HG03342 (cell line): ENCODE data around the gene WIPF3.

ENCODE experiments used
- ATAC-seq: cut with Tn5 transposase; IDR thresholded peaks from one replicate; pipeline ENCODE4 v1.9.1; 2021; ENCODE audit warnings: mild to moderate bottlenecking, moderate library complexity; ENCODE audit not compliant: unreplicated experiment

The WIPF3 gene

DNA sequence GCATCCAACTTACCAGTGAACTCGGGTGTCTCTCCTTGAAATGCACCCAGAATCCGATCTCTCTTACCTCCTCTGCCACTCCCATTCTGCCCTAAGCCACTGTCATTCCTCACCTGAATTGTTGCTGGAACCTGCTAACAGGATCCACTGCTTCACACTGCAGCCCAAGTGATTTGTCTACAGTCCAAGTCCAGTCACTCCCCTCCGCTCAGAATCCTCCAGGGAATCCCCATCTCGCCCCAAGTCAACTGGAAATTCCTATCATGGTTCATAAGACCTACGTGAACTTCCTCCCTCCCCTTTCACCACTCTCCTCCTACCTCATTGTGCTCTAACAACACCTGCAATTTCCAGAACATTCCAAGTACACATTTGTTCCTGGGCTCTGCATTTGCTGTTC, 92.0 kb downstream of the WIPF3 start:
- no peak for ATAC-seq

DNA sequence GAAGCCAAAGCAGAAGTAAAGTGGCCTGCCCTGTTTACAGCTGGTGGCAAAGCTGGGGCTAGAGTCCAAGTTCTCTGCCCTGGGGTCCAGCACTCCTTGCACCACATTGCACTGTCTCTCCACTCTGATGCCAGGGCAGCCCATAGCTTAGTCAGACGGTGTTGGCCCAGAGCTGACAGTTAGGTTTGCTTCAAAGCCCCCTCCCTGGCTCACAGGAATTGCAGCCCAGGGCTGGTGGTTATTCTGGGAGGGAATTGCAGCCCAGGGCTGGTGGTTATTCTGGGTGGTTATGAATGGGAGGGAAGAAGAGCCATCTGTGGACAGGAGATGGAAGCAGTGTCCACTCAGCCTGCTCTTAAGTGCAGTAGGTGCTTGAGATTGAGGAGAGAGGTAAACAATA, 94.4 kb downstream of the WIPF3 start:
- no peak for ATAC-seq

DNA sequence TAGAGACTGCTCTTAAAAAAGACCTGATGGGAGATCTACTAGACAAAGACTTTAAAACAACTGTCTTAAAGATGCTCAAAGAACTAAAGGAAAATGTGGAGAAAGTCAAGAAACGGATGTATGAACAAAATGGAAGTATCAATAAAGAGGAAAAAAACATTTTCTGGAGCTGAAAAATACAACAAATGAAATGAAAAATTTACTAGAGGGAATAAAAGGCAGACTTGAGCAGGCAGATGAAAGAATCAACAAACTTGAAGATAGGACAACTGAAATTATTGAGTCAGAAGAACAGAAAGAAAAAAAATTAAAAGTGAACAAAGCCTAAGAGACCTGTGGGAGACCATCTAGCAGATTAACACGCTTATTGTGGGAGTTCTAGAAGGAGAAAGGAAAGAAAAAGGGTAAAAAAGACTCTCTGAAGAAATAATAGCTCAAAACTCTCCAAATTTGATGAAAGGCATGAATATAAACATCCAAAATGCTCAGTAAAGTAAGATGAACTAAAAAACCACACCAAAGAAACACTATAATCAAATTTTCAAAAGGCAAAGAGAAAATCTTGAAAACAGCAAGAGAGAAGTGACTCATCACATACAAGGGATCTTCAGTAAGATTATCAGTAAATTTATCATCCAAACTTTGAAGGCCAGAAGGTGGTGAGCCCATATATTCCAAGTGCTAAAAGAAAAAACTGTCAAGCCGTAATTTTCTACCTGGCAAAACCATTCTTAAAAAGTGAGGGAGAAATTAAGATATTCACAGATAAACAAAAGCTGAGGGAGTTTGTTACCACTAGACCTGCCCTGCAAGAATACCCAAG, 100.1 kb downstream of the WIPF3 start:
- no peak for ATAC-seq

- no peak for ATAC-seq
These were observed 107.9 kb downstream of the WIPF3 start for GRCh38 chr7:29914180-29914579.

GRCh38 chr7:29915481-29916215, 109.3 kb downstream of the WIPF3 start:
- no peak for ATAC-seq

DNA sequence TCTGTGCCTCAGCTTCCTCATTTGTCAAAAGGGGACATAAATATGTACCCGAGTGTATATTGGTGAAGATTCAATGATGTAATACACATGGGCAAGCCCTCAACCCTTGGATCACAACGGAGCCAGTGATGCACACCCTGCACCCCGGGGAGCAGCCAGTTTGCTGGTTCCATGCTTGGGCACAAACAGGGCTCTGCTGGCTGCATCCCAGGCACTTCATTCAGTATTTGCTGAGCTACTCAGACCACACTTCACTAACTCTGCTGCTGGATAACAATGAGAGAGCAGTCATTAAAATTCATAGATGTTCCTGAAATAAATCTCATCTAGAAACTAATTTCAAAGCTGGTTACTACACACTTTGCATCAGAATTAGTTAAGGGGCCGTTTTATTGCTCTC, 111.3 kb downstream of the WIPF3 start:
- ATAC-seq, result no peak

DNA sequence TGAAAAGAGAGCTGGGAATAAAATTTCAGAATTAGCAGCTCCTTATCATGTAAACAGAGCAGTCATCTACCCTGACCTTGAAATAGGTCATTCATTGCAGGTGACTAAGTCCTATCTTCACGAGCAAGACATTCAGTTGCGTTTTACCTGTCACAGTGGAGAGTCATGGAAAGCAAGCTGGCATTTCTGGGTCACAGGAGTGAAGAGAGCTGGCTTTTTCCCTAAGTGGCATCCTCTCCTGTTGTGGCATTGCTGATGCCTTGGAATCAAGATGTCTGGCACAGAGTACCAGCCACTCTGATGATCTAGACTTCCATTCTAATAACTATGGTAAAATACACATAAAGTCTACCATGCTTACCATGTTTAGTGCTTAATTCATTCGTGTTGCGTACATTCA, 112.5 kb downstream of the WIPF3 start:
- no peak for ATAC-seq

- no peak for ATAC-seq
These were observed 113.5 kb downstream of the WIPF3 start for GRCh38 chr7:29919790-29920189.

DNA sequence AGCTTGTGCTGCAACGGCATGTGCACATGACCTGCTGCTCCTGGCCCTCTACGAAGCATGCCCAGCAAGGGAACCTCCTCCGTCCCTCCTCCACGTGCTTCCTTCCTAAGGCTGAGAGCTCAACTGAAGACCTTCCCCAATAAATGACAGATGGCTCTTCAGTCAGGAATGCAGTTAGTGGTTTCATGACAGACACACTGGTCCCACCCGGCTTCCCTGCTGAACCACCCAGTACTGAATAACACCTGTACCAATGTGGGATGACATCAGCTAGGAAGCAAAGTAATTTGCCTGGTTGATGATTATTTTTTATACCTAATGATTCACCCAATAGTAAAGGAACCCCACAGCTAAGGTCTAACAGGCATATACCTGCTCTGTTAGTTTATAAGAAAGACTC, 114.2 kb downstream of the WIPF3 start:
- no peak for ATAC-seq

GRCh38 chr7:29921404-29922010, 115.2 kb downstream of the WIPF3 start:
- peak; percentile 75 for ATAC-seq

DNA sequence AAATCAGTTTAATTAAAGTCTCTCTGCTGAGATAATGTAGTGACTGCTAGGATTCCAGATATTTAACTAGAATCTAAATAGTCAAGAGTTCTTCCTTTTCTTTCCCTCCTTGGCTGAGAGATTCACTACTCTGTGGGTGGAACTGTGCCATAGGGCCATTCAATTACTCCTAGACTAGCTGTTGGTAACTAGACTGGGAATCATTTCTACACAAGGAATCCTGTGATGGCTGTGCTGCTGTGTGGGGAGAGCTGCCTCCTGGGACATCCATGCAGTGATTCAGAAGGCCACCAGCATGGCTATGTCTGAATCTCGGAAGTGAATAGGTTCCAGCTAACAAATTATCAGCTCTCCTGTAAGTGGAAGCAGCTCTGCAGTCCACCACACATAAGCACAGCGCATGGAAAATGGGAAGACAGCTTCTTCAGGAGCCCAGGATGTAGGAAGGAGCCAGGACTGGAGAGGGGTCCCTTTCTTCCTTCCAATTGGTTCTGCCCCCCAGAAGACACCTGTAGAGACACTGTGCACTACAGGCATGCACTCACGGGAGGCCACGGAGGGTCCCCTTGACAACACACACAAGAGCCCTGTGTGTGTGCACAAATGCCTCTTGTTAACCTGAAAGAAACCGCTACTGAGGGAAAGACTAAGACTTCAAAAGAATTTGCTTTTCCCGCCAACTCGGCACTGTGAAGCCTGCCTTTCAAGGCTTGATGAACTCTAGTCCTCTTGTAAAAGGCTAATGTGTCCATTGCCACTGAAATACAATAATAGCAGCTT, 116.8 kb downstream of the WIPF3 start:
- ATAC-seq, result no peak

DNA sequence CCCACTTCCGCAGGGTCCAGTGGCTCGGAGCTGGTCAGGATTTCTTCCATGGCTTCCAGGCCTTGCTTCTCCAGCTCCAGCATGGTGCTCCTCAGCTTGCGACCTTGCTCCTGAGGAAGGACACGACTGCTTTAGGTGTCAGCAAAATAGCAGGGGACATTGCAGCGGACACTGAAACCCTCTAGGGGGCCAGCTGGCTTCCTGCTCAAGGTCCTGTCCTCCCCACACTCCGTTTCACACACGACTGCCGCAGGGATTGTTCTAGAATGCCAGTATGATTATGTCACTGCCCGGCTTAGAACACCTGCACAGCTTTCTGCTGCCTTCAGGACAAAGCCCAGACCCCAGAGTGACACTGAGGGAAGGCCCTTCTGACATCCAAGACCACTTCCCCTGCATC, 117.7 kb downstream of the WIPF3 start:
- no peak for ATAC-seq

GRCh38 chr7:29924684-29925083, 118.4 kb downstream of the WIPF3 start:
- no peak for ATAC-seq

DNA sequence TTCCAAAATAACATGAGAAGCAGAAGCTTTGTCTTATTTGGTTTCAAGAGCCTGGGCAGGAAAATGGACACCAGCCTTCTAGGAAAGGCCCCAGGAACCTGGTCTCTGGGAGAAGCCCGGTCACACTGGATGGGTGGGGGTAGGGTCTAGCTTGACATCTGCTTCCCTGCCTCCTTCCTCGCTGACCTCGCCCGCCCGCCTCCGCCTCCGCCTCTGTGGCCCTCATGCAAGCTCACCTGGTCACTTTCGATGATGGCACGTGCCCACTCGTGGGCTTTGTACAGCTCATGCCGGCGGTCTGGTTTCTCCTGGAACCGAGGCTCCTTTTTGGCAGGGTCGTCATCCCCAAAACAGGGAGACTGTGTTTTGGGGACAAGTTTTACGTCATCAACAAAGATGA, 119.9 kb downstream of the WIPF3 start:
- no peak for ATAC-seq

- no peak for ATAC-seq
These were observed 120.4 kb downstream of the WIPF3 start for GRCh38 chr7:29926741-29927140.

DNA sequence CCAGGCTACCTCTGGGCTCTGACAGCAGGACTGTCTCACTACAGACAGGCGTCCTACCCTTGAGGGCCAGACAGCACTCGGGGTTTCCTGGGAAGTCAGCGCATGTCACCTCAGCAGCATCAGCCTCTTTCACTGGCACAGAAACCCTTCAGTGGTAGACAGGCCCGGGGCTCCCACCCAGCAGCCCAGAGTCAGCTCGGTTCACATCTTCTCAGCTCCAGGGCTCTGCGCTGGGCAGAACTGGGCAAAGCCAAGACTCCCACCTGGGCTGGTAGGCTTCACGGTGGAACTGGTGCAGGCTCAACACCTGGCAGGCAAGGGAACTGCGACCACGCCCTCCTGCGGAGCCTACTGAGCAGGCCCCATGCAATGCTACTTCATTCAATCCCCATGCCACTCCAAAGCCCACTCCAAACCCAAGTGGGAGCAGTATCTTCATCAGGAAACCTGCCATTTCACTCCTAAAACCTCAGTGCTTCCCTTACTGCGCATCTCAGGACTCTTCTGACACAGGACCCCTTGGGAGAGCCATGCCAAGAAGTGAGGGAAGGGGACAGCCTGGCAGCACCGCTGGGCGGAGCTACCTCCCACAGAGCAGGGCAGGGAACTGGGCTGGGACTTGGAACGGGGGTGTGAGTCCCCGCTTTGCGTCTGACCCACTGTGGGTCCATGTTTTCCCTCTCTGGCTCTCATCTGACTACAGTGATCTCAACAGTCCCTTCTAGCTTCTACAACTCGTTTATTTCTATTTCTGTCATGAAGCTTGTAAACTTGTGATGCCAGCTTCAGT, 122.9 kb downstream of the WIPF3 start:
- no peak for ATAC-seq

GRCh38 chr7:29935111-29935510, 128.8 kb downstream of the WIPF3 start:
- no peak for ATAC-seq

GRCh38 chr7:29937132-29937531, 130.8 kb downstream of the WIPF3 start:
- ATAC-seq, result no peak

DNA sequence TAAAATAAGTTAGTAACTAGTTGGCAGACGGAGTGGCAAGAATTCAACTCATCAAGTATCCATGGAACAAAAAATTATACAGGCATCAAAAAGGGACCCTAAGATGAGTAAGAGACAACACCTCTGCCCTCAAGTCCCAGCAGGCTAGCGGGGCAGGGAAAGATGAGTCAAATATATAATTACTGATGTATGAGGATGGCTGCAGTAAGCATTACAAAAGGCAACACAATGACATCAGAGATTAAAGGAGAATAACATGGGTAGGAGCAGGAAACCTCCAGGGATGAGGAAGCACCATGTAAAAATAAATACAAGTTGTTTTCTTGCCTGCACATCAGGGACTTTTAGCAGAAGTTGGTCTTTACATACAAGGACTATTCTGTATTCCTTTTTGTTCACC, 133.9 kb downstream of the WIPF3 start:
- no peak for ATAC-seq

DNA sequence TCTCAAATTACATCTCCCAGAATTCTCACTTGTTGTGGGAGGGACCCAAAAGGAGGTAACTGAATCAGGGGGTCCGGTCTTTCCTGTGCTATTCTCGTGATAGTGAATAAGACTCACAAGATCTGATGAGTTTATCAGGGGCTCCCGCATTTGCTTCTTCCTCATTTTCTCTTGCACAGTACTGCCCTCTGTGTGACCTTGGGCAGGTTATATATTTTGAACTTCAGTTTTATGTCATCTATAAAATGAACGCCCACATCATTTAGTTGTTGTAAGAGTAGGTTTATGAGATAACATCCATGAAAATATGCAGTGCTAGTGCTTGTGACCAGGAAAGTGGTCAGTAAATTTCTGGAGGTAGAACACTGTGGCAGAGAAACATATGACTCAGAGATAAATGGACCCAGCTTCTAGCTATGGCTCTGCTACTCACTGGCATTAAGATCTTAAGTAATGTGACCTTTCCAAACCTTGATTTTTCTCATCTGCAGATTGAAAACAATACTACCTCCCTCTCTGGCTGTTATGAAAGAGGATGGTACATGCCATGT, 139.0 kb downstream of the WIPF3 start:
- no peak for ATAC-seq
